ENCODE results near the gene CES3. TPM values are rescaled to one million over a fixed set of nuclear protein-coding genes. Genes with fewer than 3 reads are reported as not detected.
"Not testable (repeated sequence)": the region's sequence is repeated elsewhere in the genome, so short reads cannot be mapped to it uniquely, and the experiment has no call there.

CES3 gene
- total RNA-seq, 2 donors from 2014 or later = 1.6 TPM; not detected in 1

- Mint-ChIP-seq H3K4me1 (ENCODE audit: low read depth in 2 of 2) (peaks cover 47 to 48% of the 10 kb centered on the region in 2 donors), H3K27me3 (no peaks in the 10 kb centered on the region), H3K27ac (peak overlapping the region; percentile 97 to 98), H3K9me3 (no peaks in the 10 kb centered on the region), H3K4me3 (peak overlapping the region; percentile 95), H3K36me3 (peaks cover 10% of the 10 kb centered on the region)
- peak in 1 of 2 donors; percentile 39 for ATAC-seq
- no peak for DNase-seq (ENCODE audit: low spot score)
Observed at GRCh38 chr16:66933776-66934137, 27.3 kb upstream of the CES3 start.

DNA sequence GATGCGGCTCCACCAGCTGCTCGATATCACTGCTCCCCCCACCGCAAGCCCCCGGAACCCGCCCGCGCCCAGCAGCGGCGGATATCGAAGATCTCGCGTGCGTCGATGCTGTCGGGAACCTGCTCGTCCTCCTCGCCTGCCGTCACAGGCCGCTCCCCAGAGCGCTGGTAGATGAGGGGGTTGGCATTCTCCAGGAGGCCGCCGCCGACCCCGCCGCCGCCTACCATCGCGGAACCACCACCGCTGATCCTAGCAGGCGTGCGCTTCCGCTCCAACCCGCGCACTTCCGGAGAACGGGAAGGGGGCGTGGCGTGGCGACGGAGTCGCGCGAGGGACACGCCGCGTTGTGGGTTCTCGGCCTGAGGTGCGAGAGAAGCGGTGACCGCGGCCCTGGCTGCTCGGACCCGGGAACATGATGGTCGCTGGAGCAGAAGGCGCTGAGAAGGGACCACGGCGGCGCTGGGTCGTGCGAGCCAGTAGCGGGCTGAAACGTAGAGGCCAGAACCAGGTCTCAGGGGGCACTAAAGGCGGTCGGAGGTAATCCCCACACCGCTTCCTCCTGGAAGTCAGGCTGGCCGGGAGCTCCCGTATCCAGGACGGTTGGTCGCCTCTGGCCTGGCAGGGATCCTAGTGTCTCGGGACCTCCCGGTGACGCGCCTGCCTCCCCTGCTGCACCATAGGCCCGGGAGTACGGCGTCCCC, 26.8 kb upstream of the CES3 start, which contains the start of gene CIAO2B:
CIAO2B (minus strand) TSS at position 265 of the 701 bp plus-strand sequence; CDS start at position 227, 38 bp downstream.
- Mint-ChIP-seq H3K4me3 (peak within 1 kb of the TSS; percentile 95), H3K27ac (peak within 1 kb of the TSS; percentile 97 to 98), H3K27me3 (no peaks in the 10 kb centered on the region), H3K4me1 (ENCODE audit: low read depth in 2 of 2) (peaks cover 47 to 48% of the 10 kb centered on the region in 2 donors), H3K36me3 (peaks cover 10% of the 10 kb centered on the region), H3K9me3 (no peaks in the 10 kb centered on the region)
- DNase-seq (ENCODE audit: low spot score) (peak; percentile 93), ATAC-seq (peak; percentile 92 to 93)

DNA sequence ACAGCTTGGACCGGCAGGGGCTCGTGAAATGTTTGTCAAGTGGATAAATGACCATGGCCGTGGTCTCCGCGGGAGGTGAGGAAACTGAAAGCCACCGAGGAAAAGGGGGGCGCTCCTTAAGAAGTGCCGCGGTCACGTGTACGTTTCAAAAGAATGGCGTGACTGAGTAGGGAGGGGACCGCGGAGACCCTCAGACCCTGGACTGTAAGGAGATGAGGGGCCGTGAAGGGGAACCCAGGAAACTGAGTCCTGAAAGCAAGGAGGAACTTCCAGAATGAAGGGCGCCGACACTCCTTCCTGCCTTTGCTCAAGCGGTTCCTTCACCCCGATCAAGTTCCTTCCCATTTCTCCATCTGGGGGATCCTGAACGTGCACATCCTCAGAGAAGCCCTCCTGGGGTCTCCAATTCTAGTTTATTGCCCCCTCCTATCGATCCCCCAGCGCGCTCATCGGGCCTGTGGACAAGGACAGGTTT, 26.2 kb upstream of the CES3 start:
- peaks cover 10% of the 10 kb centered on the region for H3K36me3 Mint-ChIP-seq
- H3K27ac Mint-ChIP-seq = peak overlapping the region; percentile 97 to 98
- peaks cover 47 to 48% of the 10 kb centered on the region in 2 donors for H3K4me1 Mint-ChIP-seq (ENCODE audit: low read depth in 2 of 2)
- not testable (repeated sequence) for H3K27me3 Mint-ChIP-seq; DNase-seq (ENCODE audit: low spot score); H3K9me3 Mint-ChIP-seq
- peak in 1 of 2 donors; percentile 63 for ATAC-seq
- H3K4me3 Mint-ChIP-seq = peak overlapping the region; percentile 95

GRCh38 chr16:66935314-66936011, 25.6 kb upstream of the CES3 start, which contains the start of gene CES2:
CES2 (plus strand) TSS chr16:66935516; CDS start chr16:66935636, 120 bp downstream.
- Mint-ChIP-seq H3K4me1 (ENCODE audit: low read depth in 2 of 2) (peaks cover 47 to 48% of the 10 kb centered on the region in 2 donors), H3K27me3 (no peaks in the 10 kb centered on the region), H3K36me3 (peaks cover 10% of the 10 kb centered on the region), H3K4me3 (peak within 1 kb of the TSS; percentile 95), H3K27ac (peak within 1 kb of the TSS; percentile 97 to 98), H3K9me3 (no peaks in the 10 kb centered on the region)
- ATAC-seq (no peak), DNase-seq (ENCODE audit: low spot score) (no peak)

DNA sequence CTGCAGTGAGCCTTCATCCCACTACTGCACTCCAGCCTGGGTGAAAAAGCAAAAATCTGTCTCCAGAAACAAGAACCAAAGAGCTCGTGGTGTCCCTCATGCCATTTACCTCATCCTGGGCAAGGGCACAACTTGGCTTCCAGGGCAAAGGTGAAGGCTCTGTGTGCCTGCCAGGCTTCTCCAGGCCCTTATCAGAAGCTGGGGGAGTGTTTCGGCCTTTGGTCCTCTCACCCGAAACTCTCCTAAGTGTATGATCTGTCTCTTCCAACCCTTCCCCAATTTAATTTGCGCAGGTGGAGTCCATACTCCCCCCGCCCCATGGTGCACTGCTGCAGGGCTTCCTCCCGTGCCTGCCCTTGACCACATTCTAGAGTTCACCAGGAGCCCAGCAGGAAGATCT, 24.6 kb upstream of the CES3 start:
- ATAC-seq (no peak), DNase-seq (ENCODE audit: low spot score) (no peak)
- Mint-ChIP-seq H3K27me3 (no peaks in the 10 kb centered on the region), H3K4me1 (ENCODE audit: low read depth in 2 of 2) (peaks cover 47 to 48% of the 10 kb centered on the region in 2 donors), H3K9me3 (no peaks in the 10 kb centered on the region), H3K36me3 (peaks cover 10% of the 10 kb centered on the region), H3K4me3 (peak overlapping the region; percentile 95), H3K27ac (peak overlapping the region; percentile 37 to 70)

DNA sequence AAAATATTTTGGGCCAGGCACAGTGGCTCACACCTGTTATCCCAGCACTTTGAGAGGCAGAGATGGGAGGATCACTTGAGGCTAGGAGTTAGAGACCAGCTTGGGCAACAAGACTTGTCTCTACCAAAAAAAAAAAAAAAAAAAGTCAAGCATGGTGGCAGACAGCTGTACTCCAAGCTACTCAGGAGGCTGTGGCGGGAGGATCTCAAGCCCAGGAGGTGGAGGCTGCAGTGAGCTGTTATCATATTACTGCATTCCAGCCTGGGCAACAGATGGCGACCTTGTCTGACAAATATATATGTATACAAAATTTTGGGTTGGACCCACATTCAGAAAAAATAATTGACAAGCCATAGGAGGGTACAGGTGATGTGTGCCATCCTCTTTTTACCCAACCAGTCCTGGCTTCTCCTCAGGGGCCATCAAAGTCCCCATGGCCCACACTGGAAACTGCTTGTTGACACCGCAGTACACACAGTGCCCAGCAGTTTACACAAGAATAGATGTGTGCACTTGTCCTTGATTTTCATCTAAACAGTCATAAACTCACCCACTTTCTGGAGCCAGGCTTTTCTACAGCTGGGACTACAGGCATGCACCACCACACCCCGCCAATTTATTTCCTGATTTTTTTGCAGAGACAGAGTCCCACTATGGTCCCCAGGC, 24.0 kb upstream of the CES3 start:
- peak overlapping the region; percentile 95 for H3K4me3 Mint-ChIP-seq
- H3K36me3 Mint-ChIP-seq = peaks cover 10% of the 10 kb centered on the region
- H3K9me3 Mint-ChIP-seq = no peaks in the 10 kb centered on the region
- peak overlapping the region; percentile 37 to 70 for H3K27ac Mint-ChIP-seq
- no peaks in the 10 kb centered on the region for H3K27me3 Mint-ChIP-seq
- ATAC-seq (no peak), DNase-seq (ENCODE audit: low spot score) (no peak)
- H3K4me1 Mint-ChIP-seq (ENCODE audit: low read depth in 2 of 2) = peaks cover 41 to 44% of the 10 kb centered on the region in 2 donors

DNA sequence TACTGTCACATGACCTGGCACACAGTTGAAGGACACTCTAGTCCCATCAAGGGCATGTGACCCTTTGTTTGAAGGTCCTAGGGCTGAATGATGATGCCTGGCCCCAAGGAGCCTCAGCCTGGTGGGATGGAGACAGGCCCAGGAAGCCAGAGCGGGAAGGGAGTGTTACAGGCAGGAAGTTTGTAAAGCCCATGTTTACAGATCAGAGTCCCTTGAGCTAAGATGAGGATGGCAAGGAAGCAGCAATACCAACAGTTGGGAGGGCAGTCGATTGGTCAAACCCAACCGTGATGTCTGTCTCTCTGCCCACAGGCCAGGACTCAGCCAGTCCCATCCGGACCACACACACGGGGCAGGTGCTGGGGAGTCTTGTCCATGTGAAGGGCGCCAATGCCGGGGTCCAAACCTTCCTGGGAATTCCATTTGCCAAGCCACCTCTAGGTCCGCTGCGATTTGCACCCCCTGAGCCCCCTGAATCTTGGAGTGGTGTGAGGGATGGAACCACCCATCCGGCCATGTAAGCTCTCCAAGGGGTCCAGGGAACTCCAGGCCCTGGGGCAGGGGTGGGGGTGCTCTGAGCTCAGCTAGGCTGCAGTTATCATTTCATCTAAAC, 23.2 kb upstream of the CES3 start:
- Mint-ChIP-seq H3K27ac (peak overlapping the region in 1 of 2 donors; percentile 1), H3K27me3 (no peaks in the 10 kb centered on the region), H3K36me3 (peaks cover 10% of the 10 kb centered on the region), H3K4me3 (peak overlapping the region; percentile 26), H3K4me1 (ENCODE audit: low read depth in 2 of 2) (peaks cover 33 to 36% of the 10 kb centered on the region in 2 donors), H3K9me3 (no peaks in the 10 kb centered on the region)
- ATAC-seq = no peak
- no peak for DNase-seq (ENCODE audit: low spot score)

DNA sequence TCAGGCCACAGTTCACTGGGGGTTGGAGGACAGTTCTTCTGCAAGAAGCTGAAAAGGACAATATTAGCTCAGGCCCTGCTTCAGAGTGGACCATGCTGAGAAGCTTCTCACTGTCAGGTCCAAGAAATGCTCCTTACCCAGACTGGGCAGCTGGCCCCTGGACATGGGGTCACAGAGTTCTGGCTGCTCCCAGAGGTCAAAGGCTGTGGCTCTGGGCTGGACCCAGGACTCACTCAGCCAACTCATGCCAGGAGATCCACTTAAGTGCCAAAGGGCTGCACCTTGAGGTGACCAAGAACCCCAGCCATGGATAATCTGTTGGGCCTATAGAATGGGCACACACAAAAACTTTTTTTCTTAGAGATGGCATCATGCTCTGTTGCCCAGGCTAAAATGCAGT, 21.7 kb upstream of the CES3 start:
- peaks cover 18 to 21% of the 10 kb centered on the region in 2 donors for H3K4me1 Mint-ChIP-seq (ENCODE audit: low read depth in 2 of 2)
- H3K36me3 Mint-ChIP-seq = no peaks in the 10 kb centered on the region
- DNase-seq (ENCODE audit: low spot score) (no peak), ATAC-seq (no peak)
- no peak overlapping the region for H3K27ac Mint-ChIP-seq
- H3K27me3 Mint-ChIP-seq = no peaks in the 10 kb centered on the region
- no peaks in the 10 kb centered on the region for H3K9me3 Mint-ChIP-seq
- no peak overlapping the region for H3K4me3 Mint-ChIP-seq

- DNase-seq (ENCODE audit: low spot score) (no peak), ATAC-seq (no peak)
- no peak overlapping the region for H3K27ac Mint-ChIP-seq
- no peaks in the 10 kb centered on the region for H3K36me3 Mint-ChIP-seq
- H3K27me3 Mint-ChIP-seq = no peaks in the 10 kb centered on the region
- no peaks in the 10 kb centered on the region for H3K9me3 Mint-ChIP-seq
- H3K4me3 Mint-ChIP-seq = no peak overlapping the region
- peaks cover 10 to 18% of the 10 kb centered on the region in 2 donors for H3K4me1 Mint-ChIP-seq (ENCODE audit: low read depth in 2 of 2)
Observed at GRCh38 chr16:66940236-66940635, 20.8 kb upstream of the CES3 start.

DNA sequence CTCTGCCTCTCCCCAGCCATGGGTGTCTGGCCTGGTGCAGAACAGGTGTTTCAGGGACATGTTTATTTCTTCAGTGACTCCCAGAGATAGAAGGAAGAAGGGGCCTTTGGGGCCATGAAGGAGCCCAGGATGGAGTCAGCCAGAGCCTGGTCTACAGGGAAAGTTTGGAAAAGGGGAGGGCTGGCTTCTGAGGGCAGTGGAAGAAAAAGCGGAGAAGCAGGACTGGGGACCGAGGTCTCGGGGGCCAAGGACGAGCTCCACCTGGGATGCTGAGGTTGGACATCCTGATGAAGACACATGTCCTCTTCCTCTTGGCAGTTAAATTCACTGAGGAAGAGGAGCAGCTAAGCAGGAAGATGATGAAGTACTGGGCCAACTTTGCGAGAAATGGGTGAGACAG, 18.1 kb upstream of the CES3 start:
- ATAC-seq (no peak), DNase-seq (ENCODE audit: low spot score) (no peak)
- no peak overlapping the region for H3K27ac Mint-ChIP-seq
- H3K4me1 Mint-ChIP-seq (ENCODE audit: low read depth in 2 of 2) = peaks cover 8 to 9% of the 10 kb centered on the region in 2 donors
- H3K27me3 Mint-ChIP-seq = no peaks in the 10 kb centered on the region
- no peaks in the 10 kb centered on the region for H3K9me3 Mint-ChIP-seq
- H3K4me3 Mint-ChIP-seq = no peak overlapping the region
- H3K36me3 Mint-ChIP-seq = no peaks in the 10 kb centered on the region

- DNase-seq (ENCODE audit: low spot score) (no peak), ATAC-seq (no peak)
- peaks cover 0 to 3% of the 10 kb centered on the region in 2 donors for H3K27me3 Mint-ChIP-seq
- no peaks in the 10 kb centered on the region for H3K9me3 Mint-ChIP-seq
- no peak overlapping the region for H3K27ac Mint-ChIP-seq
- H3K36me3 Mint-ChIP-seq = no peaks in the 10 kb centered on the region
- peaks cover 9 to 14% of the 10 kb centered on the region in 2 donors for H3K4me1 Mint-ChIP-seq (ENCODE audit: low read depth in 2 of 2)
- H3K4me3 Mint-ChIP-seq = no peak overlapping the region
Observed at GRCh38 chr16:66943426-66944053, 17.5 kb upstream of the CES3 start.

DNA sequence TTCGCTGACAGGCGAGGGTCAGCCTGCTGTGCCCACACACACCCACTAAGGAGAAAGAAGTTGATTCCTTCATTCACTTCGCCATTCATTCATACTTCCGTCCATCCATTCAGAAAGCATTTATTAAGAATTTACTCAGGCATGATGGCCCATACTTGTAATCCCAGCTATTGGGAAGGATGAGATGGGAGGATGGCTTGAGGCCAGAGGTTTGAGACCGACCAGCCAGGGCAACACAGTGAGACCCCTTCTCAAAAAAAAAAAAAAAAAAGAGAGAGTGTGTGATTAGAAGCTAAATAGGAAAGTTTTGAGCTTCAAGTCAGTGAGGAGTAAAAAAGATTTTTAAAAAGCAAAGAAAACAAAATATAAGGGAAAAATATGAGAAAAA, 17.0 kb upstream of the CES3 start:
- Mint-ChIP-seq H3K4me1 (ENCODE audit: low read depth in 2 of 2) (peaks cover 9 to 17% of the 10 kb centered on the region in 2 donors), H3K27ac (no peak overlapping the region), H3K27me3 (peaks cover 0 to 6% of the 10 kb centered on the region in 2 donors), H3K36me3 (no peaks in the 10 kb centered on the region), H3K9me3 (no peaks in the 10 kb centered on the region), H3K4me3 (no peak overlapping the region)
- no peak for DNase-seq (ENCODE audit: low spot score)
- ATAC-seq = no peak

- Mint-ChIP-seq H3K27me3 (peaks cover 6 to 11% of the 10 kb centered on the region in 2 donors), H3K4me1 (ENCODE audit: low read depth in 2 of 2) (peaks cover 9 to 17% of the 10 kb centered on the region in 2 donors), H3K27ac (peak overlapping the region in 1 of 2 donors; percentile 53)
- not testable (repeated sequence) for DNase-seq (ENCODE audit: low spot score); ATAC-seq; H3K9me3 Mint-ChIP-seq; H3K36me3 Mint-ChIP-seq; H3K4me3 Mint-ChIP-seq
Observed at GRCh38 chr16:66944971-66945370, 16.1 kb upstream of the CES3 start.
